ENCODE data around the gene FRMD4A. TPM values are rescaled to one million over a fixed set of nuclear protein-coding genes. Genes with fewer than 3 reads are reported as not detected.

Gene FRMD4A
- total RNA-seq, 6 donors from 2014 or later, result 22.3 to 114 (median 52.3) TPM

GRCh38 chr10:13715100-13715499, 615.6 kb downstream of the FRMD4A start:
- DNase-seq (no peak), ATAC-seq (ENCODE audit: low FRiP score in 2 of 2) (no peak)
- WGBS, 2 donors, result 84 to 94% methylated on average over 5 of the region's 5 CpGs
- Histone ChIP-seq H3K27me3 (no peaks in the 10 kb centered on the region), H3K27ac (no peak overlapping the region), H3K9me3 (no peaks in the 10 kb centered on the region), H3K4me3 (no peak overlapping the region), H3K36me3 (no peaks in the 10 kb centered on the region), H3K4me1 (peaks cover 30 to 45% (median 38%) of the 10 kb centered on the region in 4 donors)
- TF ChIP-seq POLR2A (IDR thresholded peaks at IDR 0.05) (no peak), POLR2AphosphoS5 (IDR thresholded peaks at IDR 0.05) (no peak), CTCF (IDR thresholded peaks at IDR 0.05) (no peak), EP300 (IDR thresholded peaks at IDR 0.05) (no peak)

- peak in 1 of 2 donors; percentile 86 for DNase-seq
- peak overlapping the region; percentile 38 to 56 (median 53) for H3K27ac ChIP-seq
Observed at GRCh38 chr10:13712837-13713581, 617.7 kb downstream of the FRMD4A start.

GRCh38 chr10:13712476-13712836, 618.3 kb downstream of the FRMD4A start:
- Histone ChIP-seq H3K9me3 (no peaks in the 10 kb centered on the region), H3K36me3 (no peaks in the 10 kb centered on the region), H3K4me1 (peaks cover 15 to 43% (median 28%) of the 10 kb centered on the region in 4 donors), H3K4me3 (no peak overlapping the region), H3K27me3 (no peaks in the 10 kb centered on the region), H3K27ac (peak overlapping the region; percentile 28 to 56 (median 53))
- no peak for ATAC-seq (ENCODE audit: low FRiP score in 2 of 2)
- DNase-seq, result no peak
- no peak for TF ChIP-seq POLR2AphosphoS5 (IDR thresholded peaks at IDR 0.05)
- TF ChIP-seq CTCF (IDR thresholded peaks at IDR 0.05), result no peak
- no peak for TF ChIP-seq POLR2A (IDR thresholded peaks at IDR 0.05)
- TF ChIP-seq EP300 (IDR thresholded peaks at IDR 0.05), result no peak
- WGBS, 2 donors, result 65 to 71% methylated on average over 4 of the region's 4 CpGs

More at GRCh38 chr10:13712837-13713581, 617.7 kb downstream of the FRMD4A start:
- ATAC-seq (ENCODE audit: low FRiP score in 2 of 2), result peak; percentile 62 to 91
- no peaks in the 10 kb centered on the region for H3K9me3 ChIP-seq
- H3K36me3 ChIP-seq, result no peaks in the 10 kb centered on the region
- WGBS, 2 donors, result 14 to 32% methylated on average over 2 to 6 of the region's 6 CpGs
- no peaks in the 10 kb centered on the region for H3K27me3 ChIP-seq
- peaks cover 16 to 42% (median 28%) of the 10 kb centered on the region in 4 donors for H3K4me1 ChIP-seq
- TF ChIP-seq POLR2A (IDR thresholded peaks at IDR 0.05) (no peak), POLR2AphosphoS5 (IDR thresholded peaks at IDR 0.05) (peak; percentile 35 to 57), EP300 (IDR thresholded peaks at IDR 0.05) (peak in 1 of 4 donors; percentile 0), CTCF (IDR thresholded peaks at IDR 0.05) (no peak)
- H3K4me3 ChIP-seq, result no peak overlapping the region

- peaks cover 19 to 44% (median 27%) of the 10 kb centered on the region in 4 donors for H3K4me1 ChIP-seq
- ATAC-seq (ENCODE audit: low FRiP score in 2 of 2), result no peak
- H3K27ac ChIP-seq, result no peak overlapping the region
- H3K27me3 ChIP-seq, result no peaks in the 10 kb centered on the region
- H3K9me3 ChIP-seq, result no peaks in the 10 kb centered on the region
- H3K4me3 ChIP-seq, result no peak overlapping the region
- peak in 1 of 2 donors; percentile 49 for DNase-seq
- TF ChIP-seq POLR2A (IDR thresholded peaks at IDR 0.05), result no peak
- WGBS, 2 donors, result 96 to 98% methylated on average over 8 to 9 of the region's 9 CpGs
- no peaks in the 10 kb centered on the region for H3K36me3 ChIP-seq
Observed at GRCh38 chr10:13711291-13711690, 619.4 kb downstream of the FRMD4A start.

- 56 to 89% methylated on average over 3 to 12 of the region's 12 CpGs for WGBS, 2 donors
- peak in 1 of 2 donors; percentile 36 for DNase-seq
- no peak for ATAC-seq (ENCODE audit: low FRiP score in 2 of 2)
Observed at GRCh38 chr10:13709931-13710650, 620.6 kb downstream of the FRMD4A start.

More at GRCh38 chr10:13709931-13710650, 620.6 kb downstream of the FRMD4A start:
- Histone ChIP-seq H3K4me1 (peaks cover 22 to 53% (median 33%) of the 10 kb centered on the region in 4 donors), H3K9me3 (no peaks in the 10 kb centered on the region), H3K27me3 (no peaks in the 10 kb centered on the region), H3K36me3 (no peaks in the 10 kb centered on the region), H3K4me3 (no peak overlapping the region), H3K27ac (no peak overlapping the region)
- TF ChIP-seq EP300 (IDR thresholded peaks at IDR 0.05) (no peak), POLR2A (IDR thresholded peaks at IDR 0.05) (no peak), POLR2AphosphoS5 (IDR thresholded peaks at IDR 0.05) (no peak), CTCF (IDR thresholded peaks at IDR 0.05) (no peak)

Data from upper lobe of left lung (tissue), 6 donors.